Measurements from ENCODE around the gene KIAA0513. TPM values are rescaled to one million over a fixed set of nuclear protein-coding genes. Genes with fewer than 3 reads are reported as not detected.

The KIAA0513 gene
- total RNA-seq, 1 experiment from 2014 or later = 0.97 TPM

- no peak overlapping the region for H3K4me3 ChIP-seq (ENCODE audit: low read length)
- no peak overlapping the region for H2AFZ ChIP-seq (ENCODE audit: low read length)
- no peaks in the 10 kb centered on the region for H3K36me3 ChIP-seq (ENCODE audit: insufficient read depth, low read length)
- H3K27me3 ChIP-seq (ENCODE audit: low read length) = no peaks in the 10 kb centered on the region
- H3K4me2 ChIP-seq (ENCODE audit: low read depth, low read length, poor library complexity, severe bottlenecking) = no peak overlapping the region
- no peaks in the 10 kb centered on the region for H3K9me3 ChIP-seq (ENCODE audit: low read length)
- H3K79me2 ChIP-seq (ENCODE audit: low read length) = no peaks in the 10 kb centered on the region
- no peaks in the 10 kb centered on the region for H4K20me1 ChIP-seq (ENCODE audit: insufficient read depth, low read depth, low read length)
- DNase-seq = peak; percentile 11
- H3K4me1 ChIP-seq (ENCODE audit: low read length) = no peaks in the 10 kb centered on the region
- no peak overlapping the region for H3K9ac ChIP-seq (ENCODE audit: low read length)
- no peaks in the 10 kb centered on the region for H3K9me2 ChIP-seq (replicated peaks; ENCODE audit: insufficient read depth, low read length)
- no peak overlapping the region for H3K27ac ChIP-seq (ENCODE audit: low read length)
Measured at GRCh38 chr16:85128079-85128837, 100.7 kb downstream of the KIAA0513 start.

- DNase-seq = peak; percentile 29
- Histone ChIP-seq H3K9me3 (ENCODE audit: low read length) (no peaks in the 10 kb centered on the region), H3K27me3 (ENCODE audit: low read length) (no peaks in the 10 kb centered on the region), H2AFZ (ENCODE audit: low read length) (no peak overlapping the region), H3K9ac (ENCODE audit: low read length) (no peak overlapping the region), H3K27ac (ENCODE audit: low read length) (no peak overlapping the region), H3K4me3 (ENCODE audit: low read length) (no peak overlapping the region), H3K4me2 (ENCODE audit: low read depth, low read length, poor library complexity, severe bottlenecking) (no peak overlapping the region), H3K36me3 (ENCODE audit: insufficient read depth, low read length) (no peaks in the 10 kb centered on the region), H3K79me2 (ENCODE audit: low read length) (no peaks in the 10 kb centered on the region), H3K4me1 (ENCODE audit: low read length) (no peaks in the 10 kb centered on the region), H3K9me2 (replicated peaks; ENCODE audit: insufficient read depth, low read length) (no peaks in the 10 kb centered on the region), H4K20me1 (ENCODE audit: insufficient read depth, low read depth, low read length) (no peaks in the 10 kb centered on the region)
Measured at GRCh38 chr16:85129876-85130704, 102.5 kb downstream of the KIAA0513 start.

- Histone ChIP-seq H3K4me3 (ENCODE audit: low read length) (no peak overlapping the region), H3K4me2 (ENCODE audit: low read depth, low read length, poor library complexity, severe bottlenecking) (no peak overlapping the region), H3K36me3 (ENCODE audit: insufficient read depth, low read length) (no peaks in the 10 kb centered on the region), H4K20me1 (ENCODE audit: insufficient read depth, low read depth, low read length) (no peaks in the 10 kb centered on the region), H3K9me2 (replicated peaks; ENCODE audit: insufficient read depth, low read length) (no peaks in the 10 kb centered on the region), H3K4me1 (ENCODE audit: low read length) (no peaks in the 10 kb centered on the region), H2AFZ (ENCODE audit: low read length) (no peak overlapping the region), H3K79me2 (ENCODE audit: low read length) (no peaks in the 10 kb centered on the region), H3K9ac (ENCODE audit: low read length) (no peak overlapping the region), H3K27me3 (ENCODE audit: low read length) (no peaks in the 10 kb centered on the region), H3K9me3 (ENCODE audit: low read length) (no peaks in the 10 kb centered on the region), H3K27ac (ENCODE audit: low read length) (no peak overlapping the region)
- no peak for DNase-seq
Measured at GRCh38 chr16:85130705-85131028, 103.1 kb downstream of the KIAA0513 start.

GRCh38 chr16:85132456-85133289 is 105.1 kb downstream of the KIAA0513 start:
- H3K79me2 ChIP-seq (ENCODE audit: low read length) = no peaks in the 10 kb centered on the region
- H2AFZ ChIP-seq (ENCODE audit: low read length) = no peak overlapping the region
- no peak overlapping the region for H3K27ac ChIP-seq (ENCODE audit: low read length)
- no peak overlapping the region for H3K4me3 ChIP-seq (ENCODE audit: low read length)
- no peaks in the 10 kb centered on the region for H3K36me3 ChIP-seq (ENCODE audit: insufficient read depth, low read length)
- no peaks in the 10 kb centered on the region for H3K9me2 ChIP-seq (replicated peaks; ENCODE audit: insufficient read depth, low read length)
- no peak overlapping the region for H3K9ac ChIP-seq (ENCODE audit: low read length)
- no peaks in the 10 kb centered on the region for H3K27me3 ChIP-seq (ENCODE audit: low read length)
- H3K9me3 ChIP-seq (ENCODE audit: low read length) = no peaks in the 10 kb centered on the region
- H3K4me1 ChIP-seq (ENCODE audit: low read length) = no peaks in the 10 kb centered on the region
- H3K4me2 ChIP-seq (ENCODE audit: low read depth, low read length, poor library complexity, severe bottlenecking) = no peak overlapping the region
- peak; percentile 35 for DNase-seq
- H4K20me1 ChIP-seq (ENCODE audit: insufficient read depth, low read depth, low read length) = no peaks in the 10 kb centered on the region

- DNase-seq = peak; percentile 12
- no peaks in the 10 kb centered on the region for H3K79me2 ChIP-seq (ENCODE audit: low read length)
Measured at GRCh38 chr16:85133290-85133599, 105.7 kb downstream of the KIAA0513 start.

GRCh38 chr16:85134076-85134788 is 106.6 kb downstream of the KIAA0513 start:
- DNase-seq = peak; percentile 19
- H2AFZ ChIP-seq (ENCODE audit: low read length) = no peak overlapping the region
- H3K27ac ChIP-seq (ENCODE audit: low read length) = no peak overlapping the region
- H3K4me1 ChIP-seq (ENCODE audit: low read length) = no peaks in the 10 kb centered on the region
- no peak overlapping the region for H3K4me3 ChIP-seq (ENCODE audit: low read length)
- no peaks in the 10 kb centered on the region for H3K9me3 ChIP-seq (ENCODE audit: low read length)
- H4K20me1 ChIP-seq (ENCODE audit: insufficient read depth, low read depth, low read length) = no peaks in the 10 kb centered on the region
- no peaks in the 10 kb centered on the region for H3K27me3 ChIP-seq (ENCODE audit: low read length)
- H3K9ac ChIP-seq (ENCODE audit: low read length) = no peak overlapping the region
- H3K9me2 ChIP-seq (replicated peaks; ENCODE audit: insufficient read depth, low read length) = no peaks in the 10 kb centered on the region
- H3K4me2 ChIP-seq (ENCODE audit: low read depth, low read length, poor library complexity, severe bottlenecking) = no peak overlapping the region
- no peaks in the 10 kb centered on the region for H3K36me3 ChIP-seq (ENCODE audit: insufficient read depth, low read length)
- no peaks in the 10 kb centered on the region for H3K79me2 ChIP-seq (ENCODE audit: low read length)

More at GRCh38 chr16:85133290-85133599, 105.7 kb downstream of the KIAA0513 start:
- Histone ChIP-seq H3K36me3 (ENCODE audit: insufficient read depth, low read length) (no peaks in the 10 kb centered on the region), H3K4me2 (ENCODE audit: low read depth, low read length, poor library complexity, severe bottlenecking) (no peak overlapping the region), H3K27ac (ENCODE audit: low read length) (no peak overlapping the region), H2AFZ (ENCODE audit: low read length) (no peak overlapping the region), H3K9me2 (replicated peaks; ENCODE audit: insufficient read depth, low read length) (no peaks in the 10 kb centered on the region), H4K20me1 (ENCODE audit: insufficient read depth, low read depth, low read length) (no peaks in the 10 kb centered on the region), H3K9ac (ENCODE audit: low read length) (no peak overlapping the region), H3K27me3 (ENCODE audit: low read length) (no peaks in the 10 kb centered on the region), H3K4me3 (ENCODE audit: low read length) (no peak overlapping the region), H3K4me1 (ENCODE audit: low read length) (no peaks in the 10 kb centered on the region), H3K9me3 (ENCODE audit: low read length) (no peaks in the 10 kb centered on the region)

- Histone ChIP-seq H3K4me3 (ENCODE audit: low read length) (no peak overlapping the region), H3K9me2 (replicated peaks; ENCODE audit: insufficient read depth, low read length) (no peaks in the 10 kb centered on the region), H3K27me3 (ENCODE audit: low read length) (no peaks in the 10 kb centered on the region), H2AFZ (ENCODE audit: low read length) (no peak overlapping the region), H3K36me3 (ENCODE audit: insufficient read depth, low read length) (no peaks in the 10 kb centered on the region), H3K27ac (ENCODE audit: low read length) (no peak overlapping the region), H4K20me1 (ENCODE audit: insufficient read depth, low read depth, low read length) (no peaks in the 10 kb centered on the region), H3K4me2 (ENCODE audit: low read depth, low read length, poor library complexity, severe bottlenecking) (no peak overlapping the region), H3K9ac (ENCODE audit: low read length) (no peak overlapping the region), H3K79me2 (ENCODE audit: low read length) (no peaks in the 10 kb centered on the region), H3K4me1 (ENCODE audit: low read length) (no peaks in the 10 kb centered on the region), H3K9me3 (ENCODE audit: low read length) (no peaks in the 10 kb centered on the region)
- no peak for DNase-seq
Measured at GRCh38 chr16:85134789-85135142, 107.2 kb downstream of the KIAA0513 start.
